Dermis blood vessel endothelial cell (primary cell): ENCODE measurements around the gene LTB. TPM values are rescaled to one million over a fixed set of nuclear protein-coding genes. Genes with fewer than 3 reads are reported as not detected.

ENCODE experiments used
- DNase-seq: peaks from one replicate; pipeline ENCODE4 v3.0.0; 2010
- total RNA-seq: library from RNA; depleted of rRNA; stranded (reverse); fragments of >200 nt; gene quantifications from 2 replicates; pipeline ENCODE4 v1.2.3, GENCODE V29; 2014

LTB gene
- total RNA-seq, 1 donor from 2014 or later = 30.5 TPM

DNA sequence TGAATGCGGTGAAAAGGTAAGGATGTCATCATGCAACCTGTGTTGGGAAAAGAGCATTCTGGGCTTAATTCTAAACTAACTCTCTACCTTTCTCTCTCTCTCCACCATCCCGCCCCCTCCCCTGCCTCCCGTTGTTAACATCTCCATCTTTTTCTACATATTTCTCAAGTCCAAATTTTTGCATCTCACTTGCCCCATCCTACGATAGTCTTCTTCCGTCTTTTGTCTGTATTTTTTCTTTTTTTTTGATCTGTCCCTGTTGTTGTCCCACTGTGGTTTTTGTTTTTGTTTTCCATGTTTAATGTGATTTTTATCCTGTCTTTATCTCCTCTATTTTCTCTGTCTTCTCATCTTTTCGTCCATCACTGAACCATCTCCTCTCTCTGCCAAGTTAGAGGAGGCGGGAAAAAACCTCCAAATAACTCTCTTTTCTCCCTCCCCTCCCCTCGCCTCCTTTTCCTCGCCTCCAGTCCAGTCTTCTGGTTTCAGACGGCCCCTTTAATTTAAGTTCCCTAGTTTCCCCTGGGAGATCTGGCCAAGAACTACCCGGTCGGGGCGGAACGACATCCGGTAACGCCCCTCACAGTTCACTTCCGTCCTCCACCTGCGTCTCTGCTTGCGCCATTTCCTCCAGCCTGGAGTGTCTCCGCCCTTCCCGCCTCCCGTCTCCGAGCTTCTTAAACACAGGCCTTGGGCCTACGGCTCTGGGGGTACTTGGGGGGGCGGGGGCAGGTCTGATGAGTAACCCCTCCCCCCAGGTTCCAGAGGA lies 35.1 kb downstream of the LTB start, which contains the start of gene NFKBIL1:
NFKBIL1 (plus strand) TSS at position 651 of the 769 bp plus-strand sequence; CDS start at position 738, 87 bp downstream.
- peak; percentile 98 for DNase-seq

DNA sequence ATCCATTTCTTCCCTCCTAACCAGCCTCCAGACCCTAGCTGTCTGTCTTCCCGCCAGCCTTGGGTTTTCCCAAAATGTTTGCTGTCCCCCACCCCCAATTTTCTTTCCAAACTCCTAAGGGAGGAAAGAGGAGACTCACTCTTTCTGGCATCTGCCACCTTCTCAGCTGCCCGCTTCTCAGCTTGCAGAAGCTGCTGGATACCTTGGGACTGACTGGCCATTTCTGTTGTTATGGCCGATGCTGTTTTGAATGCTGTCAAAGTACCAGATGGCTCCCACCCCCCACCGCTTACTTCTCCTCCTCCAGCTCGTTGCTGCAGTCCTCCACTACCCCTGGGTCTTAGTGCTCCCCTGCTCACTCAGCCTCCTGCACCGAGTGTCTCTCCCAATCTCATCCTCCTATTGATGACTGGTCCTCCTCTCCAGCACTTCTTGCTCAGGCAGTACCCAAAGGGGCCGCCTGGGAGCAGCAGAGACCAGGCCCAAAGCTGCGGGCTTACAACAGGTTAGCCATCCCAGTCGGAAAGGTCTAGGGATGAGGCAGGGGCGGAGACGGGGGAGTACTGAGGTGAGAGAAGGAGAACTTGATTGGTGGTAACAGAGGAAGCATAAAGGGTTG lies 35.8 kb downstream of the LTB start, which contains the start of gene ATP6V1G2:
ATP6V1G2 (minus strand) TSS at position 270 of the 619 bp plus-strand sequence; CDS start at position 221, 49 bp downstream.
- peak; percentile 94 for DNase-seq

DNA sequence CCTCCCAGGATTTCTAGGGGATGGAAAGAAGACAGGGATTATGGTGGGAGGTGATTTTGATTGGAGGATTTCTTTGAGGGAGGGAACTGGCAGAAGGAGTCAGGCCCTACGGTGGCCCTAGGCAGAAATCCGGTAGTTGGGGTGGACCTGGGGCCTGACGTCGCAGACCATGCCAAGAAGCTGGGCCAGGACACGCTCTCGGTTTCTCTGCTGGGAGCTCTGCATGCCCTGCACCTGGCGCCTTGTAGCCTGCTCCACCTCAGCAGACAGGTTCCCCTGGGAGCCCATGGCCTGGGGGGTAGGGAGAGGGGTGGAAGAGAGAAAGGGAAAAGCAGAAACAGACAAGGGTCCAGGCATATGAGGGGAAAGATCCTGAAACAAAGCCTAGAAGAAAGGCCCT lies 36.9 kb downstream of the LTB start:
- DNase-seq = no peak

DNA sequence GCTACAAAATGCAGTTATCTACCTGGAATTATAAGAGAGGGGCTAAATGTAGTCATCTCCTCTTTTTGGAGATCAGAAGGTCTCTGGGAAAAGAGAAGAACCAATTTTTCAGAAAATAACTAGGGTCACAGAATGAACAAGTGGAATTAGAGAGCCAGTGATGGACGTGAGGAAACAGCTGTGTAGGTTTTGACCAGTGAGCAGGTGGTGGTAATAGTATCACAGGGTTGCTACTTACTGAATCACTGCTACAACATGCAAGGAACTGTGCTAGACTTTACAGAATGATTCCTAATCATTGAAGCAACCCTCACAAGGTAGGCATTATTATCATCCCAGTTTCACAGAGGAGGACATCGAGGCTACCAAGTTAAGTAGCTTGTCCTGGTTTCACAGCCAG lies 37.5 kb downstream of the LTB start:
- no peak for DNase-seq

DNA sequence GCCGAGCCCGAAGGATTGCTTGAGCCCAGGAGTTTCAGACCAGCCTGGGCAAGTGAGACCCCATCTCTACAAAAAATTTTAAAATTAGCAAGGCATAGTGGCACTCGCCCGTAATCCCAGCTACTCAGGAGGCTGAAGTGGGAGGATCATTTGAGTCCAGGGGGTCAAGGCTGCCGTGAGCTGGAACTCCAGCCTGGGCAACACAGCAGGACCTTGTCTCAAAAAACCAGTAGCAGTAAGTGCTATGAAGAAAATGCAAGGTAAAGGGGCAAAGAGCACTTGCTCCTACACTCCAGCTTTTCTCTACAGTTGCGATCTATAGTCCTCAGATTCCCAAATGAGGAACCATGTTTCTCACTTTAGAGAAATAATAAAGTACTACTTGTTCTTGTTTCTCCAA lies 38.6 kb downstream of the LTB start:
- no peak for DNase-seq

DNA sequence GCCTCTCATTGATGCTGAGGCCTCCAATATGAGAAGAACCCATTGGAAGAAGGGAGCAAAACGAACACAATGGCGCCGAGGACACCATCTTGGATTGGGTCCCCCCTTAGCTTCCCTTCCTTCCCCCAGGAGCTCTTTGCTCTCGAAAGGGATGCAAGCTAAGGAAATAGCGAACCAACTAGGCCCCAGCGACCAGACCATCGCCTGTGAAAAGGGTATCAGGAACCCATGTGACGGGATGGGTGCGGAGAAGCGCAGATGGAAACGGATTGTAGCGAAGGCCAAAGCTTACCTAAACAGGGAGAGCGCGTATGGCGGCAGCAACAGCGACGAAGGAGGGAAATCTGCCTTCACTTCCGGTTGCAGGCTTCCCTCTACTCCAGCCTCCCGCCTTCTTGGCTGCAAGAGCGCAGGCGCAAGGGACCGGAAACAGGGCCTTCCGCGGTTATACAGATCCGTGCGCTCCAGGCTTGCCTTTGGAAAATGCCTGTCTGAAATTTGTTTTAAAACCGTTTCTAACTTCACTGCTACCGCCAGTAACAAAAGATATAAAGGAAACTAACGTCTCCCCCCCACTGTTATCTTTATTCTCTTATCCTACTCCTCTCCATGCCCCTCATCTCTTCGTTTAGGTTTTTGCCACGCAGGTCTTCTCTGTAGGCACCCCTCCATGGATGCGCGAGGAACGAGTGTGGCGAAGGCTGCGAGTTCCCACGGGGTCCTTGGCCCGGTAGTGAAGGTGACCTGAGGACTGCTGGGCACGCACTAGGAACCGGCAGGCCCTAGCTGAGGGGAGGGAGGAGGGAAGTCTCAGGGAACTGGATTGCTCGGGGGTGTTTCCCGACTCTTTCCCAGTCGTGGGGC lies 40.3 kb downstream of the LTB start, which contains the start of gene DDX39B:
DDX39B (minus strand) TSS at position 346 of the 864 bp plus-strand sequence. CDS start 1,471 bp downstream, outside the sequence.
- DNase-seq = peak; percentile 98

DNA sequence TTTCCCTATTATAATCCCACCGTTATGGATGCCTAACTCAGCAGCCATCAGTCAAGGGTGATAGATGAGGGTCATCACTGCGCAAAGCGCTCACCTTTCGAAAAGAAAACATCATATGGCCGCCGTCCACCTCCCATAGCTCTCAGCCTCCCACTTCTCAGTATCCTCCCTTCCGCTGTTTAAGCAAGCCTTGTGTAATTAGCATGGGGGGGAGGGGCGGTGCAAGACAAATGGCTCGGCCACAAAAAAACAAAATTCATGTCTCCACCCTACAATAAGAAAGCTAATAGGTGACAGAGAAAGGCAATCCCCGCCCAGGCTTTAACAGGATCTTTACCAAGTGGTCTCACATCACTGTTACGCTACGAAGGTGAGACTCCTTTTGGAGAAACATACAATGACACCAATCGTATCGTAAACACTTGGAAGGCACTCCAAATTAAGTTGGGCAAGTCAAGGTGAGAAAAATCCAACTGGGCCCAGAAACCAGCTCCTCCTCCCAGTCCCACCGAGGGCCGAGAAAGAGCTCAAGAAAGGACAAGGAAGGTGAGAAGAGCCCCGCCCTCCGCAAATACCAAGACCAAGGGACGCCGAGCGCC lies 41.1 kb downstream of the LTB start:
- DNase-seq = peak; percentile 63

DNA sequence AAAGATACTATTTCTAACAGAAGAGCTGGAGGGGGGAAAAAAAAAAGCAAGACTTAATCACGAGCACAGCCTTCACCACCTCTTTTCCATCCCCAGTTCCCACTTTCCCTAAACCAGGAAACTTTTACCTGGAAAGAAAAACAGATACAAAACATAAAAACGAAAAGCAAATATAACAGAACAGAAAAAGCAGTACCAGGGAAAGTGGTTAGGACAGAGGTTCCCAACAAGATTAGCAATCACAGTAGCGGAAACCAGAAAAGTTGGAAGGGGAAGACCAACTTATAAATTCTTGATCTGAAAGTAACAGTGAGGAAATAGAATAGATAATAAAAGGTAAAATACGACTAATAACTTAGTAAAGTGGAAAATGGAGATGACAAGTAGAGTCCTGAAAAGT lies 41.6 kb downstream of the LTB start:
- no peak for DNase-seq

DNA sequence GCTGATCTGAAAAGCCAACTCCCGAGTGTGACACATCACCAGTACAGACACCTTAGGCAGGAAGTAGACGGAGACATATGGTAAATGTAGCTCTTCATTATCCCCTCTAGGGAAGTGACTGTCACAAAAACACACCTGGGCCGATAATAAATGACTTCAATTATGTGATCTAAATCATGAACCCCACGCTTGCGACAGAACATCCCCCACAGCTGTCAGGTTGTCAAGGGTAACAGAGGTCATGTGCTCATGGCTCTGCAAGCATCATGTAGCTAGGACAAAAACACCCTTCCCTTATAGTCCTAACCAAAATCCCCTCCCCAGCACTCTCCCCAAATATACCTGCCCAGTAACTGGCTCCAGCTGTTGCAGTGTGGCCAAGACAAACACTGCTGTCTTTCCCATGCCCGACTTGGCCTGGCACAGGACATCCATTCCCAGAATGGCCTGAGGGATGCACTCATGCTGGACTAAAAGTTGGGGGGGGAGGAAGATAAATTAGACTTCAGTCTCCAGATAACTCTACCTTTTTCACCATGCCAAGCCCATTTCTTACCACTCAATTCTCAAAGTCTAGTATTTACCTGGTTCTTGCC lies 43.3 kb downstream of the LTB start:
- no peak for DNase-seq

DNA sequence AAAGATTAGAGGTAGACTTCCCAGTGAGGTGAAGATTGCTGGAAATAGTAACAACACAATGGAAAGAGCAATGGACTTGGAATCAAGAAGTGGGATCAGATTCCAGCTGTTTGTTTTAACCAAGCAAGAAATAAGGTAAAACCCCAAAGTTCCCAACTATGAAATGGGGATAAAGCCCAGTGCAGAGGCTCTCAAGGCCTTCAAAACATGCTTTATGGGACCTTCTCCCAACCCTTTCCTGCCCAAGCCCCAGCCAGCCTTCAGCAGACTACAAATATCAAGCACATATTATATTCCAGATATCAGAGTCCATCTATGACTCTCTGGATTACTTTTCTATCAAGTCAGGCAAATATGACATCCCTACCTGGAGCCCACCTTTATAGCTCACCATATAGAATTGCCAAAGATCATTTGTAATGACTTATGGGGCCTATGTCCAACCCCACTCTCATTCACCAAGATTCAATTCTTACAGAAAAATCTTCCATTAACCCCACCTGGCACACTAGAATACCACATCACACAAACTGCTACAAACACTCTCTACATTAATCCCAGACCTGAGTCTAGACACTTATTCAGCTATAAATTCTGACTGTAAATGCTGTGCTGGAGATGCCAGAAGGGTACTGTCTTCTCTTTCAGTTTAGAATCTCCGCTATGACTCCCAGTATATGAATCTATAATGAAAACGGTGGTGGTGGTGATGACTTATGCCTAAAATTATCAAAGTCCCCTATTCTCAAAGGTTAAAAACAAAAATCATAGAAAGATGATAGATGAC lies 46.5 kb downstream of the LTB start:
- no peak for DNase-seq

DNA sequence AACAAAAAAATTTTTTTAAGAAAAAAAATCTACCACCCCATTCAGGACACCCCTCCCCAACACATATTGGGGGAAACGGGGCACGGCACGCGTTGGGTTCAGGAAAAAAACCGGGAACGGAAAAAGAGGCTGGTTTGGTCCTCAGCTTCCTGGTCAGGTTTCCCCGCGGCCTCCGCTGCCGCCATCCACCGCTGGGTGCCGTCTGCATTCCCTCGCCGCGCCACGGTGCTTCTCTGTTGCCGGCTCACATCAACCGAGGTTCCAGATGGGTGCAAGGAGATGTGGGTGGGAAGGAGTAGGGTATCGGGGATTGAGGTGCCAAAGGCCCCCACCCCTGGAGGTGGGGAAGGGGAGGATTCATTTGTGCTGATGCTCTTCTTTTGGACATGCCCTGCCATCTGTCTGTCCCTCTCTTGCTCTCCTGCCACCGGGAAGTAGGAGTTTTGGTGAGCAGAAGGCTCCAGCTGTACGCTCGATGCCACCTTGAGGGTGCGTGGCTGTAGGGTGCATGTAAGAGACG lies 47.6 kb downstream of the LTB start:
- DNase-seq = no peak

DNA sequence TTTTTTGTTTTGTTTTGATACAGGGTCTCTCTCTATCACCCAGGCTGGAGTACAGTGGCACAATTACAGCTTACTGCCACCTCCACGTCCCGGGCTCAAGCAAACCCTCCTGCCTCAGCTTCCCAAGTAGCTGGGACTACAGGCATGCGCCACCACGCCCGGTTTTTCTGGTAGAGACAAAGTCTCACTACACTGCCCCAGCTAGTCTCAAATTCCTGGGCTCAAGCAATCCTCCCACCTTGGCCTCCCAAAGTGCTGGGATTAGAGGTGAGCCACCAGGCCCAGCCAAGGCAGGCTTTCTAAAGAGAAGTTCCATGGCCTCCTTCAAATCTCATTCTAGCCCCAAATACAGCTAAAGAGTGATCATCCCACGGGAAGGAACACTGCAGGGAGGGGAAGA lies 48.2 kb downstream of the LTB start:
- no peak for DNase-seq

DNA sequence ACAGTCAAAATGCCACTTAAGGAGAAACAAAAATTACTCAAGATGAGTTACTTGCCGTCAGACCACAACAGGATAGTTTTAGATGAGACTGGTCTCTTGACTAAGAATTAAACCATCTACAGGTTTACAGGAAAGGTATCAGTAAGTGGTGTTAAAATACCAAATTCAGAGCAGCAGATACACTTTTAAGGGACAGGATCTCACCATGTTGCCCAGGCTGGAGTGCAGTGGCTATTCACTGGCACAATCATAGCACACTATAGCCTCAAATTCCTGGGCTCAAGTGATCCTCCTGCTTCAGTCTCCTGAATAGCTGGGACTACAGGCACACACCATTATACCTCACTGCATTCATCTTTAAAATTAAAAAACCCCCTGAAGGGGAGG lies 48.8 kb downstream of the LTB start:
- DNase-seq = no peak

DNA sequence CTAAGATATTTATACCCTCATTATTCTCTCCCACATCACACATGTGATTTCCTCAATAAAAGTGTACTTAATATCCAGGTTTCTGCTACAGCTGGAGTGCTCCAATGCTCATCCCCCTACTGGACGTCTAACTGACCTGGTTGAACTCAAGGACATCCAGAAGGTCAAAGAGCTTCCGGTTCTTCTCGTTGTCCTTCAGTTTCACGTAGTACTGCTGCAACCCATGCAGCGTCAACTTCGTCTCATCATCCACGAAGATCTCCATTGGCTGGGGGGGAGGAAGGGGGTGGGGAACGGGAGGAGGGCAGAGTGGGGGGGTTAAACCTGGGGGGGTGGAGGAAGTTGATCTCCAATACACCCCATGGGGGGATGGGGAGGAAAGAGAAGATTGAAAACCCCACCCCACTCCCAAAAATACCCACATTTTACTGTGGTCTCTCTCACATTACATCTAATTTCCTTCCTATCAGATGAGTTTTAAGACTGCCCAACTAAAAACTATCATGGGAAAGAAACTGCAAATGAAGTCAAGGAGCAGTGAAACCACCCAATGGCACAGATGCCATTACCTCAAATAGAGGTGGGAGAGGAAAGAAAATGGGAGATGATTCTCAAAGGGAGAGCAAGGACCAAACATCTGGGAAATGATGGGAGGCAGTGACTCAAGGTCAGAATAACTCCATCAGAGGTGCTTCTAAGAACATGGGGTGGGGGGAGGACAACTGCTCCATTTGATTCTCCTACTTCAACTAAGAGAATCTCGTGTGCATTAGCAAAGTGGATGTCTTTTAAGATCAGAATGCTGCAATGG lies 49.4 kb downstream of the LTB start:
- no peak for DNase-seq

DNA sequence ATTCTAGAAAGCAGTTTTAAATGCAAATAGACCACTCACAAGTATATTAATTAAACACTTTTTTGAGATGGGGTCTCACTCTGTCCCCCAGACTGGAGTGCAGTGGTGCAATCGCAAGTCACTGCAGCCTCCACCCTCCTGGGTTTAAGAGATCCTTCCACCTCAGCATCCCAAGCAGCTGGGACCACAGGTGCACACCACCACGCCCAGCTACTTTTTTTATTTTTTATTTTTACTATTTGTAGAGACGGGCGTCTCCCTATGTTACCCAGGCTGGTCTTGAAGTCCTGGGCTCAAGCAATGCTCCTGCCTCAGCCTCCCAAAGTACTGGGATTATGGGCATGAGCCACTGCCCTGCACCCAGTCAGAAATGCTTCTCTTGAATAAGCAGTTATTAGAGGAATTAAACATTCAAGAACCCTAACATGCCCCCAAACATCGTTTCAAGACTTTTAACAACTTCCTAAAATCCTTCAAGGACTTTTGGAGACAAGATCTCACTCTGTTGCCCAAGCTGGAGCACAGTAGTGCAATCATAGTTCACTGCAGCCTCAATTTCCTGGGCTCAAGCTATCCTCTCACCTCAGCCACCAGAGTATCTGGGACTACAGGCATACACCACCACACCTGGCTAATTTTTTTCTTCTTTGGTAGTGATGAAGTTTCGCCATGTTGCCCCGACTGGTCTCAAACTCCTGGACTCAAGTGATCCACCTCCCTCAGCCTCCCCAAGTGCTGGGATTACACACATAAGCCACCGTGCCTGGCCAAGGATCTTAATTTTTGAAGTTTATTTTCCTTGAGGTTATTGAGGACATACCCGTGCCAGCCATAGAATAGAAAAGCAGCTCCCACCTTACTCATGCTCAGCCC lies 50.2 kb downstream of the LTB start:
- no peak for DNase-seq

DNA sequence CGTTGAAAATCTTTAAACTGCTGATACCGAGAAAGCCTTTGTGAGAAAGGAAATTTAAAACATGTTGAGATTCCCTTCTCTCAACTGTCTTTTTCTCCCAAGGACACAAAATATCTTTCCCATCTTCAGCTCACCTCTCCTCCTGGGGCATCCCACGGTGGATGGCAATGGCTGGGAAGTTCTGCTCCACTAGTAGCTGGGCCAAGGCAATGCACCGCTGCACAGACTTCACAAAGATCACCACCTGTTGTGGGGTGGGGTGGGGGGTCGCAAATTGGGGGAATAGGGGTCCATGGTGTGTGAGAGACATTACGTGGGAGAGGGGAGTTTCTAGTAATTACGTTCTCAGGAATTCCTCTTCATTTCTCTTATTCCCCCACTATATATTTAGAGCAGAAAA lies 51.1 kb downstream of the LTB start:
- no peak for DNase-seq

DNA sequence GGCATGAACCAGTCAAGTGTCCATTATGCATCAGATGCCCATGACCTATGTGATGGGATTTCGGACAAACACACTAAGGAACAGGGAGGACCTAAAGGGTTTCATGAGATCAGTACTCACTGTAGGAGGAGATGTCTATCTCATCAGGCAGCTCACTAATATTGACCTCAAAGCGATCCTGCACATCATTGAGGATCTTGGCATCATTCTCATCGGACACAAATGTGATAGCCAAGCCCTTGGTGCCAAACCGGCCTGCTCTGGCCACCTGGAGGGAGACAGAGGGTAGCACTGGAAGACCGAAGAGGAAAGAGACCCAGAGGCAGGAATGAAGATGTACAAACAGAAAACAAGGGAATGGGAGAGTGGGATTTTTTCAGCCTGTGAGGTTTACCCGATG lies 51.6 kb downstream of the LTB start:
- DNase-seq = no peak
